Trophoblast cell (in vitro differentiated cells and primary cell): ENCODE results near the gene NFKB2.
A peak's percentile ranks its signal among the peaks of the same experiment; 100 is the strongest.

ENCODE experiments used
- DNase-seq, 2 donors: peaks; one replicate each; pipeline ENCODE4 v3.0.0-alpha.2; 2016
- H2AFZ ChIP-seq: 2 replicates; pipeline ENCODE4 v1.6.1; 2013; ENCODE audit warnings: low read length, moderate library complexity, mild to moderate bottlenecking; ENCODE audit not compliant: insufficient read depth, poor library complexity
- H2AK5ac ChIP-seq: 2 replicates; pipeline ENCODE4 v1.6.1; 2013; ENCODE audit warnings: mild to moderate bottlenecking, low read length
- H2BK120ac ChIP-seq: 2 replicates; pipeline ENCODE4 v1.6.1; 2013; ENCODE audit warnings: low read length, mild to moderate bottlenecking, moderate library complexity; ENCODE audit not compliant: insufficient read depth, poor library complexity
- H2BK12ac ChIP-seq: 2 replicates; pipeline ENCODE4 v1.6.1; 2013; ENCODE audit warnings: mild to moderate bottlenecking, low read length, moderate library complexity
- H2BK5ac ChIP-seq: 2 replicates; pipeline ENCODE4 v1.6.1; 2013; ENCODE audit warnings: low read length, low read depth, moderate library complexity, mild to moderate bottlenecking; ENCODE audit not compliant: poor library complexity
- H3K14ac ChIP-seq: 2 replicates; pipeline ENCODE4 v1.6.1; 2013; ENCODE audit warnings: mild to moderate bottlenecking, low read length
- H3K18ac ChIP-seq: 2 replicates; pipeline ENCODE4 v1.6.1; 2013; ENCODE audit warnings: mild to moderate bottlenecking, low read length
- H3K23ac ChIP-seq: 2 replicates; pipeline ENCODE4 v1.6.1; 2013; ENCODE audit warnings: low read length
- H3K27ac ChIP-seq: 2 replicates; pipeline ENCODE4 v1.5.1; 2013; ENCODE audit warnings: low read depth, mild to moderate bottlenecking, inconsistent platforms, low read length, moderate library complexity
- H3K27me3 ChIP-seq: 2 replicates; pipeline ENCODE4 v1.6.1; 2013; ENCODE audit warnings: inconsistent platforms, mild to moderate bottlenecking, low read length, moderate library complexity; ENCODE audit not compliant: insufficient read depth
- H3K36me3 ChIP-seq, 2 experiments: 1 replicate in 1 of 2; 2 replicates in 1 of 2; pipeline ENCODE4 v1.6.1; 2013; ENCODE audit warnings: low read length in 2 of 2, mild to moderate bottlenecking in 2 of 2, moderate library complexity in 1 of 2; ENCODE audit not compliant: insufficient read depth in 2 of 2, control insufficient read depth in 1 of 2
- H3K4ac ChIP-seq: 2 replicates; pipeline ENCODE4 v1.6.1; 2013; ENCODE audit warnings: low read depth, mild to moderate bottlenecking, low read length, moderate library complexity
- H3K4me1 ChIP-seq, 2 experiments: 1 replicate in 1 of 2; 2 replicates in 1 of 2; pipeline ENCODE4 v1.6.1; 2013; ENCODE audit warnings: low read length in 2 of 2, mild to moderate bottlenecking in 2 of 2, moderate library complexity in 1 of 2; ENCODE audit not compliant: insufficient read depth in 2 of 2, control insufficient read depth in 1 of 2
- H3K4me2 ChIP-seq: 2 replicates; pipeline ENCODE4 v1.6.1; 2013; ENCODE audit warnings: inconsistent platforms, mild to moderate bottlenecking, low read length, moderate library complexity
- H3K4me3 ChIP-seq: 2 replicates; pipeline ENCODE4 v1.5.1; 2013; ENCODE audit warnings: mild to moderate bottlenecking, low read depth, low read length, inconsistent platforms
- H3K79me1 ChIP-seq: one replicate; pipeline ENCODE4 v1.6.1; 2013; ENCODE audit warnings: low read length
- H3K79me2 ChIP-seq: 2 replicates; pipeline ENCODE4 v1.6.1; 2013; ENCODE audit warnings: low read length, mild to moderate bottlenecking; ENCODE audit not compliant: control insufficient read depth, insufficient read depth, poor library complexity
- H3K9ac ChIP-seq: 2 replicates; pipeline ENCODE4 v1.6.1; 2013; ENCODE audit warnings: mild to moderate bottlenecking, low read length
- H3K9me3 ChIP-seq: 2 replicates; pipeline ENCODE4 v1.6.1; 2013; ENCODE audit warnings: low read depth, mild to moderate bottlenecking, control low read depth, inconsistent platforms, low read length; ENCODE audit not compliant: insufficient read depth
- H4K12ac ChIP-seq: 2 replicates; pipeline ENCODE4 v1.6.1; 2013; ENCODE audit warnings: low read depth, mild to moderate bottlenecking, low read length, moderate library complexity
- H4K8ac ChIP-seq: 2 replicates; pipeline ENCODE4 v1.6.1; 2013; ENCODE audit warnings: low read depth, mild to moderate bottlenecking, low read length, moderate library complexity
- H4K91ac ChIP-seq: one replicate; pipeline ENCODE4 v1.6.1; 2013; ENCODE audit warnings: low read depth, mild to moderate bottlenecking, low read length, moderate library complexity
- WGBS: extraction: QIAGEN DNeasy Blood & Tissue Kit; methylation state at CpG from one replicate; pipeline ENCODE4 v1.1.7; 2013; ENCODE audit warnings: missing lambda C conversion rate; ENCODE audit not compliant: insufficient read length, insufficient coverage; ENCODE audit errors: extremely low coverage; 5-methylcytosine and 5-hydroxymethylcytosine counted together

Gene NFKB2

GRCh38 chr10:102389894-102390293, 5.6 kb upstream of the NFKB2 start:
- H3K27me3 ChIP-seq = no peaks in the 10 kb centered on the region
- H3K27ac ChIP-seq = no peak overlapping the region
- no peaks in the 10 kb centered on the region for H3K79me2 ChIP-seq
- no peaks in the 10 kb centered on the region for H3K36me3 ChIP-seq
- H3K23ac ChIP-seq = no peak overlapping the region
- no peak overlapping the region for H4K91ac ChIP-seq
- no peak overlapping the region for H3K9ac ChIP-seq
- H2AK5ac ChIP-seq = no peak overlapping the region
- H3K4me3 ChIP-seq = no peak overlapping the region
- no peak overlapping the region for H4K12ac ChIP-seq
- no CpG with 5 or more reads among the region's 3 CpGs for WGBS
- no peak overlapping the region for H3K18ac ChIP-seq
- no peak overlapping the region for H3K4me2 ChIP-seq
- no peak overlapping the region for H2AFZ ChIP-seq
- H2BK12ac ChIP-seq = no peak overlapping the region
- H3K79me1 ChIP-seq = peaks cover 2% of the 10 kb centered on the region
- no peak overlapping the region for H3K14ac ChIP-seq
- no peak overlapping the region for H4K8ac ChIP-seq
- no peak overlapping the region for H2BK120ac ChIP-seq
- DNase-seq = peak in 1 of 2 donors; percentile 35
- H2BK5ac ChIP-seq = no peak overlapping the region
- no peak overlapping the region for H3K4ac ChIP-seq
- no peaks in the 10 kb centered on the region for H3K9me3 ChIP-seq
- peaks cover 2 to 3% of the 10 kb centered on the region in 2 experiments for H3K4me1 ChIP-seq

GRCh38 chr10:102392306-102392705, 3.2 kb upstream of the NFKB2 start:
- H3K36me3 ChIP-seq = peaks cover under 1 to 6% of the 10 kb centered on the region in 2 experiments
- H3K14ac ChIP-seq = no peak overlapping the region
- H3K79me1 ChIP-seq = peaks cover 8% of the 10 kb centered on the region
- H3K27ac ChIP-seq = no peak overlapping the region
- H2BK12ac ChIP-seq = no peak overlapping the region
- no peak overlapping the region for H2AK5ac ChIP-seq
- DNase-seq = peak; percentile 61 to 73
- no peak overlapping the region for H3K4me2 ChIP-seq
- WGBS = no CpG with 5 or more reads among the region's 5 CpGs
- H3K79me2 ChIP-seq = peaks cover 4% of the 10 kb centered on the region
- H3K9me3 ChIP-seq = no peaks in the 10 kb centered on the region
- no peak overlapping the region for H2BK5ac ChIP-seq
- no peaks in the 10 kb centered on the region for H3K27me3 ChIP-seq
- H4K8ac ChIP-seq = no peak overlapping the region
- H3K4me3 ChIP-seq = no peak overlapping the region
- H4K91ac ChIP-seq = no peak overlapping the region
- no peak overlapping the region for H3K23ac ChIP-seq
- no peak overlapping the region for H2AFZ ChIP-seq
- H3K18ac ChIP-seq = no peak overlapping the region
- no peak overlapping the region for H4K12ac ChIP-seq
- H3K4me1 ChIP-seq = peaks cover 13 to 14% of the 10 kb centered on the region in 2 experiments
- H3K4ac ChIP-seq = no peak overlapping the region
- H2BK120ac ChIP-seq = no peak overlapping the region
- no peak overlapping the region for H3K9ac ChIP-seq

GRCh38 chr10:102393411-102394078, 2.0 kb upstream of the NFKB2 start:
- Histone ChIP-seq H3K36me3 (peaks cover 9 to 16% of the 10 kb centered on the region in 2 experiments), H3K27me3 (no peaks in the 10 kb centered on the region), H3K14ac (no peak overlapping the region), H3K9me3 (peaks cover 1% of the 10 kb centered on the region), H3K18ac (no peak overlapping the region), H4K91ac (no peak overlapping the region), H3K23ac (no peak overlapping the region), H3K27ac (no peak overlapping the region), H2BK120ac (no peak overlapping the region), H2BK5ac (no peak overlapping the region), H4K8ac (no peak overlapping the region), H2BK12ac (no peak overlapping the region), H3K9ac (peak overlapping the region; percentile 0), H3K4me3 (no peak overlapping the region), H2AK5ac (no peak overlapping the region), H3K4me1 (peaks cover 13 to 14% of the 10 kb centered on the region in 2 experiments), H3K4ac (no peak overlapping the region), H3K79me1 (peaks cover 8% of the 10 kb centered on the region), H3K79me2 (peaks cover 4% of the 10 kb centered on the region), H4K12ac (no peak overlapping the region), H2AFZ (no peak overlapping the region), H3K4me2 (peak overlapping the region; percentile 74)
- DNase-seq = no peak
- WGBS = no CpG with 5 or more reads among the region's 30 CpGs

GRCh38 chr10:102394079-102394800, 1.3 kb upstream of the NFKB2 start:
- Histone ChIP-seq H3K4me1 (peaks cover 13 to 14% of the 10 kb centered on the region in 2 experiments), H4K12ac (no peak overlapping the region), H2AFZ (peak overlapping the region; percentile 81), H3K14ac (peak overlapping the region; percentile 57), H3K4me2 (peak overlapping the region; percentile 74), H2BK5ac (peak overlapping the region; percentile 62), H3K18ac (peak overlapping the region; percentile 78), H4K91ac (peak overlapping the region; percentile 12), H2BK120ac (peak overlapping the region; percentile 46), H3K27ac (peak overlapping the region; percentile 40), H3K4ac (no peak overlapping the region), H3K79me2 (peaks cover 5% of the 10 kb centered on the region), H3K27me3 (no peaks in the 10 kb centered on the region), H3K9me3 (peaks cover 1% of the 10 kb centered on the region), H3K23ac (no peak overlapping the region), H3K36me3 (peaks cover 10 to 16% of the 10 kb centered on the region in 2 experiments), H3K79me1 (peaks cover 8% of the 10 kb centered on the region), H2BK12ac (no peak overlapping the region), H3K9ac (peak overlapping the region; percentile 38), H4K8ac (peak overlapping the region; percentile 45), H3K4me3 (peak overlapping the region; percentile 78), H2AK5ac (no peak overlapping the region)
- WGBS = no CpG with 5 or more reads among the region's 71 CpGs
- DNase-seq = peak; percentile 99 to 100
